NCI-H2171 treated with DMSO at 0.1 percent for 48 hours (cell line): Measurements from ENCODE around the gene PPP3CB.
"Not testable (repeated sequence)": the region's sequence is repeated elsewhere in the genome, so short reads cannot be mapped to it uniquely, and the experiment has no call there.

Experiments
- DNase-seq: peaks from one replicate; lab custom pipeline; 2025; lab: John Stamatoyannopoulos, UW

PPP3CB gene

GRCh38 chr10:73414230-73414945, 81.4 kb downstream of the PPP3CB start:
- DNase-seq = peak; percentile 15

- DNase-seq = peak; percentile 79
Observed at GRCh38 chr10:73413528-73414229, 82.1 kb downstream of the PPP3CB start, which contains the start of gene ANXA7. Gene ANXA7, minus strand, starts transcription at chr10:73414058. Its CDS starts 13,202 bp downstream, at chr10:73400856.

GRCh38 chr10:73413108-73413527, 82.7 kb downstream of the PPP3CB start:
- DNase-seq = peak; percentile 59

- DNase-seq = no peak
Observed at GRCh38 chr10:73410897-73411296, 84.9 kb downstream of the PPP3CB start.

- no peak for DNase-seq
Observed at GRCh38 chr10:73408978-73409521, 86.8 kb downstream of the PPP3CB start.

GRCh38 chr10:73408061-73408460, 87.8 kb downstream of the PPP3CB start:
- no peak for DNase-seq

GRCh38 chr10:73407495-73407894, 88.3 kb downstream of the PPP3CB start:
- no peak for DNase-seq

GRCh38 chr10:73406846-73407245, 89.0 kb downstream of the PPP3CB start:
- DNase-seq = no peak

GRCh38 chr10:73405556-73405955, 90.3 kb downstream of the PPP3CB start:
- DNase-seq = no peak

GRCh38 chr10:73404690-73405089, 91.1 kb downstream of the PPP3CB start:
- DNase-seq = no peak

- DNase-seq = no peak
Observed at GRCh38 chr10:73401636-73402035, 94.2 kb downstream of the PPP3CB start.

GRCh38 chr10:73399063-73399462, 96.8 kb downstream of the PPP3CB start:
- DNase-seq = no peak

GRCh38 chr10:73398024-73398423, 97.8 kb downstream of the PPP3CB start:
- no peak for DNase-seq

- not testable (repeated sequence) for DNase-seq
Observed at GRCh38 chr10:73394325-73394724, 101.5 kb downstream of the PPP3CB start.

- no peak for DNase-seq
Observed at GRCh38 chr10:73388228-73388627, 107.6 kb downstream of the PPP3CB start.

GRCh38 chr10:73386583-73386982, 109.2 kb downstream of the PPP3CB start:
- DNase-seq = no peak
